Measurements from ENCODE around the gene SERTAD2.

Gene SERTAD2

DNA sequence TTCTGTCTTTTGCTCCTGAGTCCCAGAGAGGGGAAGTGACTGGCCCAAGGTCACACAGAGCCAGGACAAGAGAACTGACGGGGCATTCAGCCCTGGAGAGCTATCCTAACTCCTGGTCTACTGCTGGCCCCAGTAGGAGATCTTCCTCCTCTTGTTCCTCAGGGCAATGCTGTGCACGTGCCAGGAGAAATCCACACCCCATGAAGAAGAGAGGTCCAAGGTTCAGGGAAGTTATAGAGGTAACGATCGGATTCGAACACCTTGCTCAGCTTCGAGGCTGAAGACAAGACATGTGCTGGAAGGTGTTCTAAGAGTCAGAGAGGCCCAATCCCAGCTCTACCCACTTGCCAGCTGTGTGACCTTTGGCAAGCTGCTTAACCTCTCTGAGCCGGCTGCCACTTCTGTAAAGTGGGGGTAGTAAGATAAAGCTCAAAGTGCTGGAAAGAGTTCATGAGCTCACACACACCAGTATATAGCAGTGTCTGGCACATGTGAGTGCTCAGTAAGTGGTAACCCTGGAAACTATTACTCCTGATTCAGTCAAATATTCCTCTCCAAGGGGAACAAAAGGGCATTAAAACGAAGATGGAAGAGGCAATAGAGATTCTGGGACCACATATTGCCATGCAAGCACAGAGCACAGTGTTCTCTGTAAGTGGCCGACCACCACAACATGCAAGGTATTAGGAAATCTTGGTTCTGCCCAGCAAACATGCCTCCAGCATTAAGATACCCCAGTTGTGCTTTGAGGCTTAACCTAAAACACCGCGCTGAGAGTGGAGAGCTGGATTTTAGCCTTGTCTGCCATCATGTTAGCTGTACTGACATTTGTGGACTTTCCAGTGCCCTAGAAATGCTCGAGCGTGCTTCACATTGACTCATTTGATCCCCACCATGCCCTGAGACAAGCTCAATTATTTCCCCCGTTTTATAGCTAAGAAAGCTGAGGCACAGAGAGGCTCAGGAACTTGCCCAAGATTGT lies 25.6 kb downstream of the SERTAD2 start:
- no peak for DNase-seq (ENCODE audit: low read depth in 2 of 2)

DNA sequence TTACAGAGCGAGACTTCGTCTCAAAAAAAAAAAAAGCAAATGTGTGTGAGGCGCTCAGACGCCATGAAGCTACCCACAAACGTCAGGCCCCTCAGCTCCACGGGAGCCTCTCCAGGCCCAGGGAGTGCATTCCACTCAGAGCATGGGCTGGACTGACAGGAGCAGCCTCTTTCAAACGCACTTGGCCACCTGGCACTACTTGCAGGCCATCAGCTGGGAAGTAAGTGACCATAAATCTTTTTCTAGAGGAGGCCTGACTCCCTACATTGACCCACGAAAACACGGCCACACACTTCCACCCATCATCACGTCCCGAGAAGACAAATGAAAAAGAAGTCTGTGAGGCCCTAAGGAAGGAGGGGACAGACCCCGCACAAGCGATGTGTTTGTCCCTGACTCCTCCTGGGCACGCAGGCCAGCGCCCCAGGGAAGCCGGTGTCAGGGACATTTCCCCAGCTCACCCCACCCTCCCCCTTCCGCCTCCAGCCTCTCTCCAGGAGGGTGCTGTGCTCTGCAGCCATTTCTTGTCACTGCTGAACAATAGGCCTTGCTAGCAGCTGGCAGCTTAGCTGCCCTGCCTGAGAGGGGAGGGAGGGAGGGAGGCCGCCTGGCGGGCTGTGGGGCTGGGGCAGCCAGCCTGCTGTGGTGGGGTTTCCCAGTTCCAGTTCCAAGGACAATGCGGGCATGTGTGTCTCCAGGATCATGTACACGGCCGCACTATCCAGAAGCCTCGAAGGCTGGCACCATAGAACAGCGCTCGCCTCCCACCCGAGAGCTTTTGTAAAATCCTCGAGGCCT lies 26.6 kb downstream of the SERTAD2 start:
- DNase-seq (ENCODE audit: low read depth in 2 of 2): no peak

DNA sequence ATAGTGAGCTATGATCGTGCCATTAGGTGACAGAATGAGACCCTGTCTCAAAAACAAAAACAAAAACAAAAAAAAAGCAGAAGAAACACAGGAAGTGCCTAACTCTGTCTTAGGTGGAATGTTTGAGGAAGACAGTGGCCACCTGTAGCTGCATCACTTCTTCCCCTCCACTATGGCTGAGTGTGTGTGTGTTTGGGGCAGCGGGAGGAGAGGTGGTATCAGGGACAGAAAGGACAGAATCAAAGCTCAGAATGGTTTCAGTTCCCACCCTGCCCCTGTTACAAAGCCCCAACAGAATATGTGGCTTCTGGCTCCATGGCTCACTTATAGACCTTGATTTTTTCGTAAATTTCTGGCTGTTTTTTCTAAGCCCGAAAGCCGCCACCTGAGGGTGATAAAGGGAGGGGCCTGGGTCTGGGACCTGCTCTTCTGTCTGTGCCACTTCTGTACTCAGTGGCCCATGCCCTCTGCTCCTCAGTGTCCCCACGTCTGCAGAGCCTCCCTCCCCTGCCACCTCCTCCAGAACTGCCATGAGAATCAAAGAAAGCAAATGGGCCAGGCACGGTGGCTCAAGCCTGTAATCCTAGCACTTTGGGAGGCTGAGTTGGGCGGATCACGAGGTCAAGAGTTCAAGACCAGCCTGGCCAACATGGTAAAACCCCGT lies 27.4 kb downstream of the SERTAD2 start:
- no peak for DNase-seq (ENCODE audit: low read depth in 2 of 2)

DNA sequence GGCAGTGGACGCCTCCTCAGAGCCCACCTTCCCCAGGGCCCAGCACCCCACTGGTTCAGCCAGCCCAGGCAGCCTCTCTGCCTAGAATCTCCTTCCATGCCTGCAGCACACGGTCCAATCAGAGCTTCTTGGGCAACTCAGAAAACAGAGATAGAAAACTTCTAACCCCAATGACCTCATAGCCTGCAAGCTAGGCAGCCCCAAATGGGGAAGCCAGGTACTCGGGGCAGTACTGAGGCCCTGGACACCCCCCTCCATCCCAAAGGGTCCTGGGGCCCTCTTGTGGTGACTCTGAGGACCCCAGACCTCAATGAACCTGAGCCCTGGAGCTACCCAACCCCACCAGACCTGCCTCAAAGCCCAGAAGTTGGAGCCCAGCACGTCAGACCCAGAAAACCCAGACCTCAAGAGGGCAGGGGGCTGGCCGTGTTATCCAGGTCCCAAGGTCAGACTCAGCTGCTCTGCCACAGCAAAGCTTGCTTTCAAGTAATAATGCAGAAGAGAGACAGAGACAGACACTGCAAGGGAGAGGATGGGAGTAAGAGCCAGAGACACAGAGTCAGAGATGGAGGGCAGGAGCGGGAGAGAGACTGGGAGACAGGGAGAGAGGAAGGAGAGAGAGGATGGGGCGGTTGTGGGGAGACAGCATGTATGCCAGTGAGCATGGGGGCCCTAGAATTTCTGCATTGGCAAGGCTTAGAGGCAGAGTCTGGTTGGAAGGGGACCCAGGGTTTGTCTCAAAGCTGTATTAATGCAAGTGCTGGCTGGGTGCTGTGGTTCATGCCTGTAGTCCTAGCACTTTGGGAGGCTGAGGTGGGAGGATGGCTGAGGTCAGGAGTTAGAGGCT lies 28.2 kb downstream of the SERTAD2 start:
- DNase-seq (ENCODE audit: low read depth in 2 of 2): no peak

DNA sequence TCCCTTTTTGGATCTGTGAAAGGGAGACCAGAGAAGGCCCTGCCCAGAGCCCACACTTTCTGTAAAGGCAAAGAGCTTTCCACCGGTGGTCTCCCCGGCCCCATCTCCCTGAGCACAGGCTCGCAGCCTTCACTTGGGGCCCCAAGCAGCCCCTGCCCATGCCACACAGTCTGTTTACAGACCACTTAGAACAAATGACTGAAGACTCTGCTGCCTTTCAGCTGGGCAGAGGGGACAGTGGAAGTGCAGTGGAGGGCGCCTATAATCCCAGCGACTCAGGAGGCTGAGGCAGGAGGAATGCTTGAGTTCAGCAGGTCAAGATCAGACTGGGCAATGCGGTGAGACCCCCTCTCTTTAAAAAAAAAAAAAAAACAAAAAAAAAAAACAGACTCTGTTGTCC lies 28.9 kb downstream of the SERTAD2 start:
- DNase-seq (ENCODE audit: low read depth in 2 of 2): no peak

DNA sequence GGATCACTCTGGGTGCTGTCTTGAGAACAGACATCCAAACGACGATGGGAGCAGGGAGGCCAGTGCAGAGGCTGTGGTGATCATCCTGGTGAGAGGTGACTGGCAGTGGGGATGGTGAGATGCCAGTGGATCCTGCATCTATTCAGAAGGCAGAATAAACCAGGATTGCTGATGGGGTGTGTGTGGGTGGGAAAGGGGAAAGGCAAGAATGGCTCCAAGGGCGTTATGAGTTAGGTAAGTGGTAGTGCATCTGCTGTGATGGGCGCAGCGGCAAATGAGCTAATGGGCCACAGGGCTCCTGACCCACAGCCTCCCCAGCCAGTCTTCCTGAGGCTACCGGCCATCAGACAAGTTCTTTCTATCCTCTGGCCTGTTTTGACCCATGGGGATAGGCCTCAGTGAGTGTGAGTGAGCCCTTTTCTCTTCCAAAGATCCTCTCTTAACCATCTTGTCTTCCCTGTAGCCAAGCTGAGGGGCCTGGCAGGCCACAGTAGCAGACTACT lies 29.6 kb downstream of the SERTAD2 start:
- no peak for DNase-seq (ENCODE audit: low read depth in 2 of 2)

DNA sequence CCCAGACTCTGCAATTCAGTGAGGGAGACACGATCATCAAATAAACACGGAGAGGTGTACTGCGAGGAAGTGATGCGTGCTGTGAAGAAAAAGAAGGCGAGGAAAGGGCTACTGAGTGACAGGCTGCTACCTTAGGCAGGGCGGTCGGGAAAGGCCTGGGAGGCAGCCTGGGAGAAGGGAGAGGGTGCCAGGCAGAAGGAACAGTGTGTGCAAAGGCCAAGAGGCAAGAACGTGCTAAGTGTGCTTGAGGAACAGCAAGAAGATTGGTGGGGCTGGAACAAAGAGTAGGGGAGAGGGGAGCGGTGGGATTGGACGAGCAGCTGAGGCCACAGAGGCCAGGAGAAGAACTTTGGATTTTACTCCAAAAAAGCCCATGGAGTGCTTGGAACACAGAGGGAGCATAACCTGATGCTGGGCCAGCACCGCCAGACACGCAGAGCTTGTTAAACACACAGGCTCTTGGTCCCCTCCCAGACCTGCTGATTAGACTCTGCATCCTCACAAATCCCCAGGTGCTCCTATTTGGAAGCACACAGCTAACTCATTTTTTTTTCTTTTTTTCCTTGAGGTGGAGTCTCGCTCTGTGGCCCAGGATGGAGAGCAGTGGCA lies 30.4 kb downstream of the SERTAD2 start:
- DNase-seq (ENCODE audit: low read depth in 2 of 2): no peak

DNA sequence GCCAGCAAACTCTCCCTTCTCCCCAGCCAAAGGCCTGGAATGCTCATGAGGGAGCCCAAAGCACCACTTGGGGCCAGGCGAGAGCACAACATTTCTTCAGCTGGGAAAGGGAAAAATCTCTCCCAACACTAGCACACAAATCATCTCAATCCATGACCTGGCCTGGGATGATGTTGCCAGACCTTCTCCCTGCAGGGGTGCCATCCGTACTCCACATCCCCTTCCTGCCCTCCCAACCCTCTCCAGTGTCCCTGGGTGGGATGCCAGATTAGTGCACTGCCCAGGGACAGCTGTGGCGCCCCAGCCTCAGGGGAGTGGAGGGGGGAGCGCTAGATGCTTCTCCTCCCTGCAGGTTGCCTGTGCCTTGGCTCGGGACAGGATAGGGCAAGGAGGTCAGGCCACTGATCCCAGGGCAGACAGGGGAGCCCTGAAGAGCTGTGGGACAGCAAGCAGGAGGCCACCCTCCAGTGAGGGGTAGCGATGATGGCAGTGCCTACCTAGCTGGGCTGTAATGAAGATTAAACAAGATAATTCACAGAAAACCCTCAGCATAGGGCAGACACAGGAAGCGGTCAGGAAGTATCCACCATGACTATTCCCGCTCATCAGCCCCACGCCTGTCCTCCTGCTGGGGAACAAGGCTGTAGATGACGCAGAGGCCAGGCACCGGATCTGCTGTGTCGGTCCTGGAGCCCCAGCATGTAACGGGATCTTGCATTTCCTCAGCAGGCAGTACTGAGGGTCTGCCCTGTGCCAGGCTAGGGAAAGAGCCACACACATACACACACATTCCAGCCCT lies 31.1 kb downstream of the SERTAD2 start:
- DNase-seq (ENCODE audit: low read depth in 2 of 2): no peak

DNA sequence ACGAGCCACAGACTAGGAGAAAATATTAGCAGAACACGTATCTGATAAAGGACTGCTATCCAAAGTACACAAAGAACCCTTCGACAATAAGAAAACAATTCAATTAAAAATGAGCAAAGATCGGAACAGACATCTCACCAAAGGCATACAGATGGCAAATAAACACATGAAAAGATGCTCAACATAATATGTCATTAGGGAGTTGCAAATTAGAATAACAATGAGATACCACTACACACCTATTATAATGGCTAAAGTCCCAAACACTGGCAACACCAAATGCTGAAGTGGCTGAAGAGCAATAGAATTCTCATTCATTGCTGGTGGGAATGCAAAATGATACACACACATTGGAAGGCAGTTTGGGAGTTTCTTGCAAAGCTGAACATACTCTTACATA lies 33.1 kb downstream of the SERTAD2 start:
- DNase-seq (ENCODE audit: low read depth in 2 of 2): no peak

DNA sequence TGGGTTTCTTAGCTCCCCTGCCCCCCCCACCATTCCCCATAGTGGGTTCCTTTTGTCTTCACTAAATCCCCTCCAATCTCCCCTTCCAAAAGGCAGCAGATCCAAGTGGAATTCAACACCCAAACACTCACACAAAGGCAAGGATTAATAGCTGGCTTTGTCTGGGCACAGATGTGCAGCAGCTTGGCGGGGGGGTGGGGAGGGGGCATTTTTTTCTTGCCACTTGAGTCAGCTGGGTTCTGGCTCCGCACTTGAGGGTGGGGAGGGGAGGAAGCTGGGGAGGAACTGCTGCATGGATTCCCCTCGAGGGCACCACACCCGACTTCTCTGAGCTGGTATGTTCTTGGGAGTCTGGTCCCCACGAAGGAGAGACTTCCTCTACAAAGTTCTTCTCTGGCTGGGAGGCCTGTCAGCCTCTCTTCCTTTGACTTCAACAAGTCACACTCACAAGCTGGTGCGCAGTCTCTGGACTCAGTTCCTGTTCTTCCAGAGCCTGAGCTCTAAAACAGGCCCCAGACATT lies 36.0 kb downstream of the SERTAD2 start:
- DNase-seq (ENCODE audit: low read depth in 2 of 2): no peak

DNA sequence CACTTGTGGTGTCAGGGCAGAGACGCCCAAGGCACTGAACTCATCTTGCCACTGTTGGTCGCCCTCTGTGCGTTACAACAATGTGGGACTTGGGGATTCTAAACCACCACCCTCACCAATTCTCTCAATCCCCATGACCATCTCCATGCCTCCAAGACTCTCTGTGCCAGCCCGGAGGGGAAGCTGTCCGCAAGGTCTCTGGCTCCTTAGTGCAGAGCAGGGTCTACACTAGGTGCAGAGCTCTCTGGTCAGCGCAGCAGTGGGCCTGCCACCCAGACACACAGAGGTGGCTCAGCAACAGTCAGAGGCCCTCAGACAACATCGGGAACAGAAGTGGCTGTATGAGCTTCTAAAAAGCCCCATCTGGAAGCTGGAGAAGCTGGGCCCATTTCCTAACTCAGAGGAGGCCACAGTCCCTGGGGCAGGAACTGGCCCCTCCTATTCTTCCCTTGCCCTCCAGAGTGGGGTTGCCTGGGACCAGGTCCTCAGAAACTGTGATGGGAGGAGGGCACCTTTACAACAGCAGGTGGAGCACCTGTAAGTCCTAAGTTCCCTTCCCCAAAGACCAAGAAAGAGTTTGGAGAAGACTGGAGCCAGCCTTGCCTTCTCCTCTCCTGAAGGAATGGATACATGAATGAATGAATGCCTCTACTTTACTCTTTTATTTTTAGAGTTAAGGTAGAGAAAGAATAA lies 37.7 kb downstream of the SERTAD2 start:
- DNase-seq (ENCODE audit: low read depth in 2 of 2): no peak

DNA sequence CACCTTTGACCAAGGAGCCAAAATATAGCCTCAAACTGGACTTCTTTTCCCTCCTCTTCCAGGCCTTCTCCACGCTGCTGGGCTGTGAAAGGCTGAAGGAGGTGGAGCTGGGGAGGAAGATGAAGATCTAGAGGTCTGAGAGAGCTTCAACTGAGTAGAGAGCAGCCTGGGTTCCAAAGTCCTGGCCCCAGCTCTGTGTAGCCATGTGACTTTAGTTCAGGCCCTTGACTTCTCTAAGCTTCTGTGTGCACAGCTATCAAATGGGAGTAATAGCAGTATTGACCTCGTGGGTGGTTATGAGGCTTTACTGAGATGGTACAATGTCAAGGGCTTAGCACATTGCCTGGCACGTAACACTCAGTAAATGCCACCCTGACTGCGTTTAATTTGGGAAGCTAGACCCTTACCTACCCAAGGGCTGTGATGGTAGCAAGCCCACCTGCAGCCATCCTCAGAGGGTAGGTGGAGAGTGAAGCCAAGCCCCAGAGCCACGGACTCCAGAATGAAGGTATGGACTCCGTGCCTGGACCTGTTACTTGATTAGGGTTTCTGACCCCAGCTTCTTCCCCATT lies 38.4 kb downstream of the SERTAD2 start:
- DNase-seq (ENCODE audit: low read depth in 2 of 2): no peak

DNA sequence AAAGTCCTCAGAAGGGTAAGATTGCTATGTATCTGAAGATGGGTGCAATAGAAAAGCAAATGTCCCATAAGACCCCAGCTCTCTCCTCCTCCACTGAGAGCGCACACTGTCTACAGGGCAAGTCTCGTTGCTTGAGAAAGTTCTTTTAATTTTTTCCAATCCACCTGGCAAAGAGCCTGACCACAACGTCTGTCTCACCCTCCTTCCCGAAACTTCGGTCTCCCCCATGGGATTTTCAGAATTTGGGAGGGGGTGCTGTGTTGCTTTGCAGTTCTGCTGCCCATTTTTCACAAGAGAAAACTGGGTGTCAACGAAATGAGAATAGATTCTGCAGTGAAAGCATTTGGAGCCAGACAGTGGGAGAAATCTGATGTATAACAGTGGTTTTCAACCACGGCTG lies 40.4 kb downstream of the SERTAD2 start:
- no peak for DNase-seq (ENCODE audit: low read depth in 2 of 2)

DNA sequence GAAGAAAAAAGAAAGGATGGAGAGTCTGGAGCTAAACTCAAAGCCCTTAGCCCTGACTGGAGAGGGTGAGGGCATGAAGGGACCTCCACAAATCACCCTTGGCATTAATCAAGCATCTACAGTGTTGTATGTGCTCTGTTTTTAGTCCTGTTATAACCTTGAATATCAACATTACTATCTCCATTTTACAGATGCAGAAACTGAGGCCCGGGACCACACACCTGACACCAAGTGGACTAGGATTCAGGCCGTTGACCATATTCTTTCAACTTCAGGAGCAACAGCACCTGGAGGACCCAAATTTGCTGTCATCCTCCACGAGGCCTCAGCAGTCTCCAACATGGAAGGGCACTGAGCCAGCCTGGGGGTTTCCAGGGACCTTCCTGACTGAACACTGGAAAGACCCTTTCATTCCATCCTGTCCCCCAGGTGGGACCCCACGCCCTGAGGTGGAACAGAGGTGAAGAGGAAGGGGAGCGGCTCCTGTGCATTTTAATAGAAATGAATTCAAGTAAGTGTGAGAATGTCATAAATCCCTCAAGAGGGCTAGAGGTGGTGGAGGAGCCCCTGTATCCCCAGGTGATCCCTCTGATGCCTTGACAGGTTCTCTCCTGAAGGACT lies 41.0 kb downstream of the SERTAD2 start:
- DNase-seq (ENCODE audit: low read depth in 2 of 2): no peak

DNA sequence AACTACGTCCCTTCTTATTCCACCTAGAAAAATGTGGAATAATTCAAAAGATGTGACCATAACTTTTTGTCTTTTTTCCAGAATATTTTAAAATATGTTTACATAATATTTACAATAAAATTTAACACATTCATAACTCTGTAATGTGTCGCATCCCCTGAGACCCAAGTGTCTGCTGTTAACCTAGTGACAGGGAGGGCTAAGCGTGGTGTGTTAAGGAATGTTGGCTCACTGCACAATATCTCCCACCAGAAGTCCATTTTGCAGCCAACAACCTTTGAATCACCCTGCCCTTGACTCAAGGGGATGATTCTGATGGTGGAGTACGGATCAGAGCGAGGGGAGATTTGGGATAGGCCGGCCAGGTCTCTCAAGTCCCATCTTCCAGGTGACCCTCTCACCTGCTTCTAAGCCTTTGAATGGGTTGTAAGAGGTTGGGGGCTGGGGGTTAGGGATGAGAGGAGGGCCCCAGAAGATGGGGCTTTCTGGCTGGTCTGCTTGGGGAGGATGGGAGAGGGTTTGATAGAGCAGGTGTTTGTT lies 43.3 kb downstream of the SERTAD2 start:
- DNase-seq (ENCODE audit: low read depth in 2 of 2): no peak

DNA sequence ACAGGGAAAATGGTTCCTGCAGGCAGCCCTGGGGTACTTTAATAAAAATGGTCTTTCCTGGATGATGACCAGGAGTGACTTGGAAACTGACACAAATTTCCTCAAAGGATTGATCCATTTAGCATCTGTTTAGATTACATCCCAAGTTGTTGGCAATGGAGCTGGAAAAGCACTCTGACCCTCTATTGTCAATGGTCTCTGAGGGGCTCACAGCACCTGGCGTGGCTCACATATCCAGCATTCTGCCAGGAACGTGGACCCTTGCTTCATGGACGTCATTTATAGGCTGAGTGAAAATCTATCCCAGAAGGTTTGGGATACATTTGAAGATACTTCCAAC lies 43.8 kb downstream of the SERTAD2 start:
- no peak for DNase-seq (ENCODE audit: low read depth in 2 of 2)

DNA sequence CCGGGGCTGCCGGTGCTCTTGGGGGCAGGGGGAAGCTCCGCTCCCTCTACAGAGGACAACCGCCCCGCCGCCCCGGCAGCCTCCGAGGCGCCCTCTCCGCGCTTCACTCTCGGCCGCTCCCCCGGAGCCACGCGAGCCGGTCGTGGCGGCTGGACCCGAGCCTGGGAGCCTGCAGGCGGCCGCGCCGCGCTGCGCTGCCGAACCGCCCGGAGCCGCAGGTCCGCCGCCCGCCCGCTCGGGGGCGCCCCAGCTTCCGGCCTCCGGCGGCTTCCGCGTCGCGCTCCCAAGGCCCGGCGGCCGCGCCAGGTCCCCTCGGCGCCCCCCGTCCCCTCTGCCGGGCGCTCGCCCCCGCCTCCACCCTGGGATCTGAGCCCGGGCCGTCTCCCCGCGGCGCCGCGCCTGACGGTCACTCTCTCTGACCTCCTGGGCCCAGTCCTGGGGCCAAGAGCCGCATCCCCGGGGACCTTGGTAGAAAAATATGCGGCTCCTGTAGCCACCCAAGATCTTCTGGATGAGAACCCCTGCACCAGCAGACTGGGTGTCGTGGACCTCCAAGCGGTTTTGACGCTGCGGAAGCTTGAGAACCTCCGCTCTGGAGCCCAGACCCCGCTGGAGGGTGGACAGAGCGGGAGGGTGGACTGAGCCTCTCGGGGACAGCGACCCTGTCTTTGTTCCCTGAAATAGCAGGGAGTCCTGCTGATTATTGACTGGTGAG lies 44.3 kb downstream of the SERTAD2 start:
- peak; percentile 30 to 45 for DNase-seq (ENCODE audit: low read depth in 2 of 2)

DNA sequence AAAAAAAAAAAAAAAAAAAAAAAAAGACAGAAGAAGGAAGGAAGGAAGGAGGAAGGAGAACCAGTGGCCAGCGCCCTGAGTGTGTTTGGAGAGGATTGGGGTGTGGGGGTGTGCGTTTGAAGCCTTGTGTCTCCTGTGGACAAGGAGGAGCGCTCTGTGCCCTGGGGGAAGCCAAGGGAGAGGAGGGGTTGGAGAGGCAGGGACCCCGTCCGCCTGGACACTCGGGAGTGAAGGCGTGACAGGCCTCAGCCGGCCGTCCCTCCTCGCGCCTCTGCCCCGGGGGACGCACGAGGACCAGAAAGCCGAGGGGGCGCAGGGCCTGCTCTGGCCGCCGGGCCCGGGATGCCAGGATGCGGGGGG lies 44.9 kb downstream of the SERTAD2 start:
- DNase-seq (ENCODE audit: low read depth in 2 of 2): no peak

All from stimulated activated CD4-positive, alpha-beta T cell treated with anti-CD3 and anti-CD28 coated beads, Interleukin-12 subunit alpha, Interleukin-12 subunit beta, amount 100 ng/mL, for 24 hours (primary cell).